M059J (cell line): Measurements from ENCODE around the gene GMCL2. TPM values are rescaled to one million over a fixed set of nuclear protein-coding genes. Genes with fewer than 3 reads are reported as not detected.

Source experiments
- DNase-seq: peaks from one replicate; pipeline ENCODE4 v3.0.0-alpha.2; 2012; ENCODE audit warnings: low read depth
- total RNA-seq: library from RNA; depleted of rRNA; stranded (reverse); fragments of >200 nt; shearing (Covaris generic); gene quantifications from 2 replicates; pipeline ENCODE4 v1.2.3, GENCODE V29; 2014; rRNA removed

Gene GMCL2
- total RNA-seq, 1 experiment from 2014 or later: not detected

DNA sequence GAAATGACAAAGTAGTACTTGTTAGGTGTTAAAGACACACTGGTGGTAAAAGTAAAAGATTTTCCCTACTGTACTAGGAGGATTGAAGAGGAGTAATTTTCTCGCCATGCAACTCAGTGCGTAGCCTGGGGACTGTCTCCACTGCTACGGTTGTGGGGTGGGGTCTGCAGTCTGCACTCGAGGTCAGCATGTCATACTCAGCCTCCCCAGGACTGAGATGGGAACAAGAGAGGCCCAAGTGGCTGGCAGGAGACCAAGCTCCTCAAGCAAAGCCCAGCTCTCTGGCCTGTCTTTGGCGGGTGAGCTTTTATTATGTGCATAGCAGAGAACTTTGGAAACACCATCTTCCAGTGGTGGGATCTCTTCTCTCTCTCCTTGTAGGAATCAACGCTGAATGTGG lies 43.9 kb downstream of the GMCL2 start:
- no peak for DNase-seq

DNA sequence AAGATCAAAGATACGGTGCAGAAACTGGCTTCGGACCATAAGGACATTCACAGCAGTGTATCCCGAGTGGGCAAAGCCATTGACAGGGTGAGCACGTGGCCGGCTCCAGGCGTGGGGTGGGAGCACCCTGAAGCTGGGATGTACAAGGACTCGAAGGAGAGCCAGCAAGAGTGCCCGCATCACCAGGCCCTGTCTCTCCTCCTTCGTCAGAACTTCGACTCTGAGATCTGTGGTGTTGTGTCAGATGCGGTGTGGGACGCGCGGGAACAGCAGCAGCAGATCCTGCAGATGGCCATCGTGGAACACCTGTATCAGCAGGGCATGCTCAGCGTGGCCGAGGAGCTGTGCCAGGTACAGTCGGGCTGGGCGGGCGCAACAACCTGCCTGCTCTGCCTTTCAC lies 44.5 kb downstream of the GMCL2 start:
- DNase-seq: no peak

- DNase-seq: no peak
Measured at GRCh38 chr5:178141550-178141949, 45.6 kb downstream of the GMCL2 start.

DNA sequence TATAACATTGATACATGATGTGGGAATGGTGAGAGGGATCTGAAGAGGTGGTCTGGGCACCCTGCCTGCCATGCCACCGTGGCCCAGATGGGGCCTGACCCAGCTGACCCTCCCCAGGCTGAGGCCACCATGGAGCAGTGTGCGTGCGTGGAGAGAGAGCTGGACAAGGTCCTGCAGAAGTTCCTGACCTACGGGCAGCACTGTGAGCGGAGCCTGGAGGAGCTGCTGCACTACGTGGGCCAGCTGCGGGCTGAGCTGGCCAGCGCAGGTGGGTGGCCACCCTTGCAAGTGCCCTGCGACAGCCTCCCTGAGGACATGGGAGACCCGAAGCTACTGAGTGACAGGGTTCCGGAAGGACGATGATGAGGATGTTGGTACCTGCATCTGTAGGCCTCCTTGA lies 49.2 kb downstream of the GMCL2 start:
- DNase-seq: no peak

DNA sequence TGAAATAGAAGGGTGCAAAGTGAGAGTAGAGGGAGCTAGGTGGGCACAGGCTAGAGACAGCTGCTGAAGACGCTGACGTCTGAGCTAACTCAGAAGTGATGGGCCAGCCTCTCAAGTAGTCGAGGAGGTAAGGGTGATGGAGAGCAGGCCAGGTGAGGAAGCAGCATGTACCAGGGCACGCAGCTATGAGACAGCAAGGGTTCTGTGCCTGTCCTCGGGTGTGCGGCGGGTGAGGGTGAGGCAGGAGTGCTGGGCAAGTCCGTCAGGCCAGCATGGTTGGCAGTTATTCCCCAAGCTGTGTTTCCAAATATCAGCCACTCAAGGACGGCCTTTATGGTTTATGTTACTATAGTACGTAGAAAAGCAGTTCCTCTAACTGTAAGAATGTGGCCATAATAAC lies 50.2 kb downstream of the GMCL2 start:
- no peak for DNase-seq

Other genes with a start within 250 kb of the GMCL2 start
- not detected in 2 replicates for gene PROP1, start 191.1 kb downstream of the GMCL2 start, total RNA-seq
- gene N4BP3, start 73.8 kb downstream of the GMCL2 start, total RNA-seq: 0.05 TPM in 1 of 2 replicates, not detected in the other
- 15.8 and 17.6 TPM in 2 replicates for gene RMND5B, start 56.4 kb downstream of the GMCL2 start, total RNA-seq
- 188 and 233 TPM in 2 replicates for gene NHP2, start 33.5 kb downstream of the GMCL2 start, total RNA-seq
- gene HNRNPAB, start 17.2 kb upstream of the GMCL2 start, total RNA-seq: 85.0 and 137 TPM in 2 replicates
- 4.8 and 7.8 TPM in 2 replicates for gene PHYKPL, start 45.4 kb upstream of the GMCL2 start, total RNA-seq